Brain microvascular endothelial cell (primary cell): ENCODE data around the gene NINJ2.

Experiments
- DNase-seq: peaks from one replicate; pipeline ENCODE4 v3.0.0-alpha.2; 2020
- H3K27ac ChIP-seq: fragments of 250-450 bp; sonication (Bioruptor Pico); 2 replicates; pipeline ENCODE4 v1.5.1; 2020; ENCODE audit warnings: mild to moderate bottlenecking, moderate library complexity
- H3K27me3 ChIP-seq: fragments of 250-450 bp; sonication (Bioruptor Pico); replicated peaks from 2 replicates; pipeline ENCODE4 v1.5.1; 2020; ENCODE audit warnings: mild to moderate bottlenecking
- H3K36me3 ChIP-seq: fragments of 250-450 bp; sonication (Bioruptor Pico); replicated peaks from 2 replicates; pipeline ENCODE4 v1.5.1; 2020; ENCODE audit warnings: mild to moderate bottlenecking
- H3K4me3 ChIP-seq: 2 replicates; pipeline ENCODE4 v1.5.1; 2011; ENCODE audit warnings: low read depth, mild to moderate bottlenecking, control low read depth, low read length, moderate library complexity
- CTCF ChIP-seq: IDR thresholded peaks from 2 replicates; pipeline ENCODE4 v1.5.1; 2011; ENCODE audit warnings: low read depth, mild to moderate bottlenecking, moderate library complexity, low read length, control low read depth, inconsistent platforms; ENCODE audit errors: missing control alignments
- in situ Hi-C: cut with HindIII; loops from 2 replicates; pipeline ENCODE4 v1.10.0; 2017; ENCODE audit warnings: low sequenced_read_pairs, low pct_ligation_motif_present

The NINJ2 gene

DNA sequence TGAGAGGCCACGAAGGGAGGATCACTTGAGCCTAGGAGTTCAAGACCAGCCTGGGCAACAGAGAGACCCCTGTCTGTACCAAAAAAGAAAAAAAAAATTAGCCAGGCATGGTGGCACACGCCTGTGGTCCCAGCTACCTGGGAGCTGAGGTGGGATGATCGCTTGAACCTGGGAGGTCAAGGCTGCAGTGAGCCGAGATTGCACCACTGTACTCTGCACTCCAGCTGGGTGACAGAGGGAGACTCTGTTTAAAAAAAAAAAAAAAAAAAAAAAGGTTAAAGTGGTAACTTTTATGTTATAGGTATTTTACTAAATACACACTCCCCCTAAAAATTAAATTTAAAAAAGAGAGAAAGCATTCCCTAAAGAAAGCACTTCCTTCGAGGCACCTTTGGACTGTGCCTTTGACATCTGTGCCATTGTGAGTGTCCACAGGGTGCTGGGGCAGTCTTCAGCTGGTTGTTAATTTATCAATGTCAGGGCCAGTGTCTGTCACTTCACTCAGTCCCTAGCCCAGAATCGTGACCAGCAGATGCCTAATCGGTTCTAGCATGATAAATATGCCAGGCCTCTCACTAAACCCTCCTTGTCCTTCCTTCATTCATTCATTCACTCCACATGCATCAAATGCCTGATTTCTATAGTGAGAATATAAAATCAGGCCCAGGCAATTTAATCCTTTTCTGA, 140.4 kb downstream of the NINJ2 start:
- DNase-seq, result no peak
- Histone ChIP-seq H3K4me3 (no peak overlapping the region), H3K27ac (no peak overlapping the region), H3K36me3 (no peaks in the 10 kb centered on the region), H3K27me3 (peaks cover 10% of the 10 kb centered on the region)
- no peak for TF ChIP-seq CTCF
- in situ Hi-C loops, result no loop called here

DNA sequence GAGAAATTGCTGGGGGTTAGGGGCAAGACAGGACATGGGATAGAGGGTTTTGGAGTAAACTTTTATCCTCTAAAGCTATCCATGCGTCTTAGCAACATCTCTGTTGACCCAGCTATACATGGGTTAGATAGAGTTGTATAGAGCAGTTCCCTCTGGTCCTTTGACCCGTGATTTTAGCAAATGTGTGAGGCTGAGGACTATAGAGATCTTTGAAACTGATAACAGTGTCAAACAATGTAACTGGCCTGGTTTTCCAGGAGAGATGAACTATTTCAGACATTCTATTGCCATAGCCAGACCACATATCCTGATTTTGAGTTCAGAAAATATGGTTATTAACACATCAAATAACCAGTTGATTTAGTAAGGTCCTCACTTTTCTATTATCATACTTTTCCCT, 143.1 kb downstream of the NINJ2 start:
- in situ Hi-C loops, result no loop called here
- Histone ChIP-seq H3K27ac (no peak overlapping the region), H3K36me3 (no peaks in the 10 kb centered on the region), H3K4me3 (no peak overlapping the region), H3K27me3 (peaks cover 15% of the 10 kb centered on the region)
- DNase-seq, result no peak
- no peak for TF ChIP-seq CTCF

DNA sequence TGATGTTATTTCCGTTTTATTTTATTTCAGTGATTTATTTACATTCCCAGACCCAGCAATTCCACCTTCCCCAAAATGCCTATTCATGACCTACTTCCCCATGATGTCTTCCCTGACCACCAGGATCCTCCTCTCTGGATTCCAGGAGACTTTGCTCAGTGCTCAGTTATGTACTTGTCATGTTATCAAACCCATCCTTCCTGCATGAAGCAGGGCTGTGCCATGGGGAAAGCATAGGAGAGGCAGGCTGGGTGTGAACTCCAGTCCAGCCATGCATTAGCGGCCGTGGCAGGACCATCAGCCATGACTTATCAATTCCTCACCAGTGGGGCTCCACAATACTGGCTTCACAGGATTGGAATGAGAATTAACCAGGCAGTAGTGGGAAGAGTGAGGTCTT, 145.7 kb downstream of the NINJ2 start:
- no peak for TF ChIP-seq CTCF
- H3K27ac ChIP-seq, result no peak overlapping the region
- H3K36me3 ChIP-seq, result no peaks in the 10 kb centered on the region
- H3K27me3 ChIP-seq, result peaks cover 15% of the 10 kb centered on the region
- in situ Hi-C loops, result no loop called here
- H3K4me3 ChIP-seq, result no peak overlapping the region
- no peak for DNase-seq
